AG09309 (cell line): ENCODE results near the gene PTPN21.

Experiments used
- DNase-seq: peaks from one replicate; pipeline ENCODE4 v3.0.0-alpha.2; 2010; ENCODE audit warnings: low read depth
- H3K4me3 ChIP-seq: 2 replicates; pipeline ENCODE4 v1.5.1; 2011; ENCODE audit warnings: mild to moderate bottlenecking, low read depth, low read length, moderate library complexity; ENCODE audit not compliant: control insufficient read depth
- TF ChIP-seq, protein P1 (sequence below): IDR thresholded peaks from 2 replicates; pipeline ENCODE4 v1.5.1; 2011; ENCODE audit warnings: mild to moderate bottlenecking, low read depth, low read length, inconsistent platforms; ENCODE audit not compliant: insufficient read depth, control insufficient read depth; ENCODE audit errors: missing control alignments

Gene PTPN21

DNA sequence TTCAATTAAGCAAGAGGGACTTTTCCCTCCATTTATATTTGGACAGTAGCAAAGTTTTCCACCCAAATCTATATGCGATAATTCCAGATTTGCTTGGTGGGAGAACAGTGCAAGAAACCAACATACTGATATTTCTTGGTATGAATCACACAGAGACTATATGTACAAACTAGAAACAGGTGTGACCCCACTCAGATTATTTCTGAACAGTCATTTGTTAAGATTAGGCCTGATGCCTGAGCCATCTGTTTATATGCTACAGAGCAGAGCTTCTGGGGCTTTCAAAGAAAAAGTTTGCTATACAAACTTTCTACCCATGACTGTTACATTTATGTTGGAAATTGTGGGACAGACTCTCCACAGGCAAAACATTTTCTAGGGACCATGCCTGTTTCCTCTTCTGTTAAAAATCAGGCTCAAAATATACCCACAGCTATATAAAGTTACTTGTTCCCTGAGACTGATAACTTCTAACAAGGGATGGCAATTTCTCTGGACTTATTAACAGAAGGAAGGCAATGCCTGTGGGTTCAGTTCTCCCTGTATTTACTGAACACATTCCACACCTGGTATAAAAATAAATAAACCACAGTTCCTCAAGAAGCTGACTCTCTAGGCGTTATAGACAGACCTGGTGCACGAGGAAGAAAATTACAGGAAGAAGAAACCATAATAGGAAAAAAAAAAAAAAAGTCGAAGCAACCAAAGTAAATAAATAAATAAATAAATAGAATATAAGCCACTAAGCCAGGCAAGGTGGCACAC, 8.0 kb downstream of the PTPN21 start:
- TF ChIP-seq, protein P1, sequence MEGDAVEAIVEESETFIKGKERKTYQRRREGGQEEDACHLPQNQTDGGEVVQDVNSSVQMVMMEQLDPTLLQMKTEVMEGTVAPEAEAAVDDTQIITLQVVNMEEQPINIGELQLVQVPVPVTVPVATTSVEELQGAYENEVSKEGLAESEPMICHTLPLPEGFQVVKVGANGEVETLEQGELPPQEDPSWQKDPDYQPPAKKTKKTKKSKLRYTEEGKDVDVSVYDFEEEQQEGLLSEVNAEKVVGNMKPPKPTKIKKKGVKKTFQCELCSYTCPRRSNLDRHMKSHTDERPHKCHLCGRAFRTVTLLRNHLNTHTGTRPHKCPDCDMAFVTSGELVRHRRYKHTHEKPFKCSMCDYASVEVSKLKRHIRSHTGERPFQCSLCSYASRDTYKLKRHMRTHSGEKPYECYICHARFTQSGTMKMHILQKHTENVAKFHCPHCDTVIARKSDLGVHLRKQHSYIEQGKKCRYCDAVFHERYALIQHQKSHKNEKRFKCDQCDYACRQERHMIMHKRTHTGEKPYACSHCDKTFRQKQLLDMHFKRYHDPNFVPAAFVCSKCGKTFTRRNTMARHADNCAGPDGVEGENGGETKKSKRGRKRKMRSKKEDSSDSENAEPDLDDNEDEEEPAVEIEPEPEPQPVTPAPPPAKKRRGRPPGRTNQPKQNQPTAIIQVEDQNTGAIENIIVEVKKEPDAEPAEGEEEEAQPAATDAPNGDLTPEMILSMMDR = no peak
- no peak overlapping the region for H3K4me3 ChIP-seq
- DNase-seq = no peak

DNA sequence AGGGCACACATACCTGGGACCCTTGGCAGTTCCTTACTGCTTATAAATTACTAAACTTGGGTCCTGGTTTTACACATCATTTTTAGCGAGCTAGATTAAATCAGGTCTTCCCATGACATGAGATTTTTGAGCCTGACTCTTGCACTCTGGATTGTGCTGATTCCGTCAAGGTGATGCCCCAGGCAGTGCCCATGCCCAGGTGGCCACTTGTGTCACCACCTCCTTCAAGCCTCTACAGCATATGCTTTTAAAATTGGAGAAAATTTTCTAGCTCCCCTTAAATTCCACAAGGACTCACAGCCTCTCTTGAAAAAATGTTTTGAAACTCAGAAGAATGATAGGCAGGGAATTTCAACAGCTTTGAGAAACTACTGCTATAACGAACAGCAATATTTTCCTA, 9.6 kb downstream of the PTPN21 start:
- TF ChIP-seq, protein P1 = no peak

DNA sequence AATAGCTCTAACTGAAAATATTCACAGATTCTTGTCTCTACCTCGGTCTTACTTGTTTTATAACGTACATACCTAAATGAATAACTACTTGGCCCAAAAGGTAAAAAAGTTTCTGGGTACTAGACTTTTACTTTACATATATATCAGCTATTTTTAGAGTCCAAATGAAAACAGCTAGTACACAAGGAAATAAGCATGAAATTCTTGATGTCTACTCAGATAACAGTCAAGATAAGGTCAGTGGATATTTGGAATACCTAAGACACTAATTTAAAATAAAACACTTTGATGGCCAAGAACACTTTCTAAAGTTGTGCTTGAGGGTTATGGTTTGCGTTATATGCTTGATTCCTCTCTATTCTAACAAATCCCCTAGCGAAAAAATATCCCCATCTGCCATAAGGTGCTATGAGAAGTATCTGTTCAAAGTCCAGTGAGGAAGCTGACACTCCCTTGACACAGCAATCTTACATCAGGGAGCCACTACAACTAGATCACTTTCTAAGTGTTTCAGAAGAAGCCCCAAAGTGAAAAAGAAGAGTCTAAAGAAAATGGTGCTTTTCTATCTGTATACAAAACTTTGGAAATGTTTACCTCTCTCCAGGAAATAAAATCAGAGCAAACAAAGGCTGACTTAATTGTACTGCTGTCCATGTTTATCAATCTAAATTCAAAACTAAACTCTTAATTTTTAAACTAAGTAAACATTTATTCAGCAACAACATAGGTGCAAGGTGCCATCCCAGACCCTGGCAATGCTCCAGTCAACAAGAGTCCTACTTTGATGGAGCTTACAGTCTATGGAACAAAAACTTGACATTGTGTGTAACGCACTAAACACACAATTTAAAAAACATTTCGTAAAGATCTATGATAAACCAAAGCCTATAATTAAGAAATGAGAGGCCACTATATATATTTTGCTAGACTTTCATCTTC, 11.7 kb downstream of the PTPN21 start:
- DNase-seq = no peak
- H3K4me3 ChIP-seq = no peak overlapping the region
- TF ChIP-seq, protein P1 = no peak

More for the DNA sequence above, 9.6 kb downstream of the PTPN21 start:
- H3K4me3 ChIP-seq = no peak overlapping the region
- no peak for DNase-seq

DNA sequence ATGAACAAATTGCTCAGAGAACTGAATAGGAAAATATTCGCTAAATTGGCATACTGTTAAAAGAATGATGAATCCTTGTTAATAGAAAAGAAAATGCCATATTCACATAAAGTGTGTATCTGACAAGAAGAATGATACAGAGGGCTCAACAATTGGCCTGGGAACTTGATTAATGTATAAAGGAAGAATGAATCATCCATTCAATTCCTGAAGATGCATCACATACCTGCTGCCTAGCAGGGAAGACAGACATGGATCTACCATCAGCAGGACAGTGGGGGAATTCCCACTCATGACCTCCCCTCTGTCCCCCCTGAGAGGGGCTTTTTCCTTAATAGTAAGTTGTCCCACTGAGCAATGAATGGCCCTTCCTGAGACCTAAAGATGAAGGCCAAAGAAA, 13.5 kb downstream of the PTPN21 start:
- DNase-seq = no peak
- TF ChIP-seq, protein P1 = no peak
- no peak overlapping the region for H3K4me3 ChIP-seq

DNA sequence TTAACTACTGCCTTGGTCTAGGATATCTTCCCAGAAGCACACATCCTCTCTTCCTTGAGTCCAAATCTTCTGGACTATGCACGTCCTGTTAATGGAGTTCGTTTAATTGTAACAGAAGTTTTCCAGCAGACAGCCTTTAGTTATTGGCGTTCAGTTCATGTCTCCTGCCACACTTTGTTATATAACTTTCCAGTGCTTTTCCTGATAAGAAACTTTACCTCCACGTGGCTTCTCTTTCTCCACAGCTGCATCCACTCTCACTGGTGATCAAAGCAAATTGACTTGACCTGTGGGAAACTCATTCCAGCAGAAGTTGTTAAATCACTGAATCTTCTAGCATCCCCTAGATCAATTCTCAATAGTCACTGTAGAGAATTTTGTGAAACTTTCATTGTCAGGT, 19.0 kb downstream of the PTPN21 start:
- TF ChIP-seq, protein P1 = no peak
- DNase-seq = no peak
- no peak overlapping the region for H3K4me3 ChIP-seq

DNA sequence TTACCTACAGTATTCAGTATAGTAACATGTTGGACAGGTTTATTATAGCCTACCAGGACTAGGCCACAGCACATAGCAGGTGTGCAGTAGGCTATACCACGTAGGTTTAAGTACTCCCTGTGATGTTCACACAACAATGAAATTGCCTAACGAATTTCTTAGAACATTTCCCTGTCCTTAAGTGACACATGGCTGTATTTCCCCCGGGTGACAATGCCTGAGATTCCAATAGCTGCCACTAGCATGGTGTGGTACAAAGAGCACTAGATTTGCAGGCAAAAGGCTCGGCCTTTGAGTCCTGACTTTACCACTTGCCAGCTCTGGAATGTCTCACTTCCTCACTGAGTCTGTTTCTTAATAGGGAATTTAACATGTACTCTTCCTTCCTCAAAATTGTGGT, 19.7 kb downstream of the PTPN21 start:
- TF ChIP-seq, protein P1 = no peak
- no peak for DNase-seq
- no peak overlapping the region for H3K4me3 ChIP-seq
